TTC549 (cell line): Measurements from ENCODE around the gene PSMB9.
"Not testable (repeated sequence)": the region's sequence is repeated elsewhere in the genome, so short reads cannot be mapped to it uniquely, and the experiment has no call there.

Experiments used
- FAIRE-seq: peaks from 2 replicates; lab custom pipeline; 2012; peaks lifted over from hg19 to GRCh38; lab: Jason Lieb, UNC

The PSMB9 gene

DNA sequence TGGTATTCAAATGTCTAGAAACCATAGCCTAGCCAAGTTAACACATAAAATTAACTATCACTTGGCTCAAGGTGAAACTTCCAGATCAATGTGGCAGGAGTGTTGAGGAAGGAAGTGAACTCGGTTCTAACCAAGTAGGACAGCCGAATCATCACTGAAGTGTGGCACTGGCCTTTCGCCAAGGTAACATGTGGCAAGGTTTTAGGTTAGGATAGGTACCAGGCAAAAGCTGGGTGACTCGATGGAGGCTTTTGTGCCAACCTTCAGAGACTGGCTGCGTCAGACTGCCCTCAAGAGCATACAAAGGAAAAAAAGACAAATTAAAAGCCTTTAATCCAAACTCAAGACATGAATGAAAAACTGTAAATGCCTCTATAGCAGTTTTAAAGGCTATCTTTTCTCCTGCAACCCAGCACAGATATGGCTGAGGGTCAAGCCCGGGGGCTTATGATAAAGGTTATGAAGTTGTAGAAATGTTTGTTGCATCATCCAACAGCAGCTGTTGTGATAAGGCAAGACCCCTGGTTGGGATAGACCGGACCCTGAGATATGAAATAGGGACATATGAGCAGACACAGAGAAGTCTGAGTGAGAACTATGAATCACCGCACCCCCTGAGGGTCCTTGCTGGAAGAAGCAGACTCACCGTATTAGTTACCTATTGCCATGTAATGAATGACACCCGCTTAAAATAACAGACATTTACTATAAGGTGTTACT, 11.9 kb downstream of the PSMB9 start:
- FAIRE-seq: no peak

GRCh38 chr6:32867022-32867477, 13.1 kb downstream of the PSMB9 start:
- no peak for FAIRE-seq

DNA sequence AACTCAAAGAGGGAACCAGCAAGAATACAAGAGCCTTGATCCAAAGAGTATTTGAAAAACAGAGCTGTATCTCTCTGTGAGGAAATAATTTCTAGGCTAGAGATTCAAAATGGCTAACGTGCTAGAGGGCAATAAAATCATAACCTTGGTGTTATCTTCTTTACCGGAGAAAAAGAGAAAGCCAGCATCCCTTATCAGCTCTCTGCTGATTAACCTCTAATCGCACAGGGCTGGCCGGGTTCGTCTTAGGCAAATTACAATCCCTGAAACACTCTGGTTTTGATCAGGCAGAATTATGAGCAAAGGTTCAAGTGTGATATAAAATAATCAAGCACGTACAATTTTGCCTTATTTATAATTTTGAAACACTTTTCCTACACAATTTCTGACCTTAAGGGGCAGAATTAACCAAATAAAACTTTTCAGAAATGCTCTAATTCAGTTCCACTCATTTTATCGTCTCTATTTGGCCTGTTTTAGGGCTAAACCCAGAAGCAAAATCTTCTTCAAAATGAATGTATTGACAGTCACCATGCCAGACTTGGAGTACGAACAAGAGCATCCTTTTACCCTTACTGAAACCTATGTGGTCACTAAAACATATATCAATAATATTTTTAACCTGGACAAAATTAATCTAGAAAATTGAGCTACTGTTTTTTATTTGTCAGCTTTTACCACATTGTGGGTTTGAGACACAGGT, 13.7 kb downstream of the PSMB9 start:
- no peak for FAIRE-seq

DNA sequence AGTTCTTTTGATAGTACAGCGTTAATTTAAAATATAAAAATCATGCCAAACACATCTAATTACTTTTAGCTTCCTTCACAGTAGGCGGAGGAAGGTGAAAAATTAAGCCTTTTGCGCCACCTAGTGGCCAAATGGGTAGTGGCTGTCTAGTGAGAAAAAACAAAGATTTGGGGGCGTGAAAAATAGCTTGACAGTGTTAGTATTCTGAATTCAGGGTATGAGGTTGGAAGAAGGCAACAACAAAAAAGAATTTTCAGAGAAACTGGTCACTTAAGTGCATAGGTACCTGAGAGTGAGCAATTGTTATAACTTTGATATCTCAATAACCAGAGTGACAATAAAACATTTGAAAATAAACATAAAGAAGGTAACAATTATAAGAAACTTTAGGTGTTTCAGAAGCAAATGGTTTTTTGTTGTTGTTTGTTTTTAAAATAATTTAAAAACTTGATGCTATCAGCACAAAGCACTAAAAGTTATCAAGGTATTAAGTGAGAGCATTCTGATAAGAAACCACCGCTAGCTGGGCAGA, 14.3 kb downstream of the PSMB9 start:
- FAIRE-seq: peak; percentile 86

- not testable (repeated sequence) for FAIRE-seq
These were observed 20.0 kb downstream of the PSMB9 start for GRCh38 chr6:32873947-32874346.

DNA sequence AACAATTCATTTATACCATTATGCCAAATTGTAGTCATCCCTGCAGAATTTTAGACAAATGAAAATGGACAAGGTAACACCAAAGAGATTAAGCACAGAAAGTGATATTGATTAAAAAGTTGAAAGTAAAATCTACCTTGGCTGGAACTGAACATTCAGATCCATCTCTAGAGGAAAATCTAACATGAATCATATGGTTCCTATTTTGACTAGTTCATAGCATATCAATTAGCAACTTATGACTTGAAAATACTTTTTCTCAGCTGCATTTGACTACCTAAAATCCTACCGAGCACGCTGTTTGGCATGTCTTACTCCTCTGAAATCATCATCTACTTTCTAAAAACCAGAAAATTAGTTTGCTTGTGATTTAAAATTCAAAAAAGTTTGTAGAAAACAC, 22.6 kb downstream of the PSMB9 start:
- no peak for FAIRE-seq

- FAIRE-seq: no peak
These were observed 25.7 kb downstream of the PSMB9 start for GRCh38 chr6:32879691-32880090.

DNA sequence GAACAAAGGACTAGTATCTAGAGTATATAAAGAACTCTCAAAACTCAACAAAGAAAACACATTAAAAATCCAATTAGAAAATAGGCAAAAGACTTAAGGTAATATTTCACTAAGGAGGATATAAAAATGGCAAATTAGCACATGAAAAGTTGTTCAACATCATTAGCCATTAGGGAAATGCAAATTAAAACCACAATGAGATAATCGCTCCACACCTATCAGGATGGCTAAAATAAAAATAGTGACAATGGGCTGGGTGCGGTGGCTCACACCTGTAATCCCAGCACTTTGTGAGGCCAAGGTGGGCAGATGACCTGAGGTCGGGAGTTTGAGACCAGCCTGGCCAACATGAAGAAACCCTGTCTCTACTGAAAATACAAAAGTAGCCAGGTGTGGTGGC, 27.0 kb downstream of the PSMB9 start:
- FAIRE-seq: not testable (repeated sequence)

GRCh38 chr6:32882879-32883250, 28.9 kb downstream of the PSMB9 start:
- FAIRE-seq: no peak

- no peak for FAIRE-seq
These were observed 29.8 kb downstream of the PSMB9 start for GRCh38 chr6:32883789-32884188.

DNA sequence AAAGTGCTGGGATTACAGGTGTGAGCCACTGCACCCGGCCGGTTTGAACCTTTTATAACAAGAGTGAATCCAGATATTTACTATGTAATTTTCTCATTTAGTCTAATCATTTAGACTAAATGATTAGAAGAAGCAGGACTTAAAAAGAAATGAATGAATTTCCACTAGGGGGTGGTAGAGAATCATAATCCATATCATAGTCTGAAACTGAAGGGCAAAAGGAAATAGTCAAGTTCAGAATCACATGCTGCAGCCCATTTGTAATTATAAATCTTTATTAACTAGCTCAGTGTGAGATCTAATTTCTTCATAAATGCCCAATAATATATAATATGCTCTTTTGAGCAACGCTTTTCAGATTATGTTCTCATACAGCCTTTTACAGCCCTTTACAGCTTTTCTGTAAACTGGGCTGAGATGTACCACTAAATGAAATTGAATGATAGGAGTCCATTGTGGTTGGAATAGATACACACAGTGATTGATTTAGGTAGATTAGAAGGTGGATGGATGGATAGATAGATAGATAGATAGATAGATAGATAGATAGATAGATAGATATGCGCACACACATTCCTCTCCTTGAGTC, 31.8 kb downstream of the PSMB9 start:
- peak; percentile 85 for FAIRE-seq

DNA sequence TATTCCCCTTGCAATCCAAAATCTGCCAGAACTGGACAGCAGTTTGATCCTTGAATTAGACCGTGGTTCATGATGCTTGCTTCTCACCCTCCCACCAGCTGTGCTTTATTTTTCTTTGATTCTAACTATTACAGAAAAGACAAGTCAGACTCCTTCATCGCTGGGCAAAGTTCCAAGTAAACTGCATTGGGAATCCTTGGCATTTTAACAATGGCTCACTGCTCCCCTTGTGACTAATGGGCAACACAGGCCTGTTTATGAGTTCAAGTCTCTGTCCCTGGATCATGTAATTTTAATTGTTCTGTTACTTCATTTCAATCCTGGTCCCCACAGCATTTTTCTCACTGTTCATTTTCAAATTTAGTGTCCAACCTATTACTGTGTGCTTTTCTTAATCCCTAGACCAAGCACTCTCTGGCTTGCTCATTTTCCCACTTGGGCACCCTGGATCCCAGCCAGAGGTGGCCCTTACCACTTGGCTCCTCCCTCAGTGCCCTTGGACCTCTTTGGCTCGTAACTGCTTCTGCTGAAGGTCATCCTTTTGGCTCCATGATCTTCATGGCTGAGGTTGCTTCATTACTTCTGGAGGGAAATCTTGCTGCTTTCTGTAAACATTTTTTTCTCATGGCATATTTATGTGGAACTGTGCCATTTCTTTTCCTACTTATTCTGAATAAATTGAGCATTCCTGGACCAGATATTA, 32.8 kb downstream of the PSMB9 start:
- no peak for FAIRE-seq

GRCh38 chr6:32887616-32888015, 33.6 kb downstream of the PSMB9 start:
- FAIRE-seq: no peak

- no peak for FAIRE-seq
These were observed 34.6 kb downstream of the PSMB9 start for GRCh38 chr6:32888576-32888975.

GRCh38 chr6:32889533-32889932, 35.5 kb downstream of the PSMB9 start:
- FAIRE-seq: no peak

DNA sequence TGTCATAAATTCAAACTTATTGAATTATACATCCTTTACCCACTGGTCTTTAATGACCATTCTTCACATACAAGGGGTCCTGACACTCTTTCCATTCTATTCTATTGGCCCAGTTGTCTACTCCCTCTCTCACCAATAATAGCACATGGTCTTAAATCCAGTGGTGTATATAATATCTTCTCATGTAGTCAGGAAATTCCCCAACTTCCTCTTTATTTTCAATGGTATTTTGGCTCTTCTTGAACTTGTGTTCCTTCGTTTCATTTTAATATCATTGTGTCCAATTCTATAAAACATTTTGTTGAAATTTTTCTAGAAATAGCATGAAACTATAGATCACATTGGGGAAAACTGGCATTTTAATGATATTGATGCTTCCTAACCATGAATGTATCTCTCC, 36.8 kb downstream of the PSMB9 start:
- FAIRE-seq: no peak

DNA sequence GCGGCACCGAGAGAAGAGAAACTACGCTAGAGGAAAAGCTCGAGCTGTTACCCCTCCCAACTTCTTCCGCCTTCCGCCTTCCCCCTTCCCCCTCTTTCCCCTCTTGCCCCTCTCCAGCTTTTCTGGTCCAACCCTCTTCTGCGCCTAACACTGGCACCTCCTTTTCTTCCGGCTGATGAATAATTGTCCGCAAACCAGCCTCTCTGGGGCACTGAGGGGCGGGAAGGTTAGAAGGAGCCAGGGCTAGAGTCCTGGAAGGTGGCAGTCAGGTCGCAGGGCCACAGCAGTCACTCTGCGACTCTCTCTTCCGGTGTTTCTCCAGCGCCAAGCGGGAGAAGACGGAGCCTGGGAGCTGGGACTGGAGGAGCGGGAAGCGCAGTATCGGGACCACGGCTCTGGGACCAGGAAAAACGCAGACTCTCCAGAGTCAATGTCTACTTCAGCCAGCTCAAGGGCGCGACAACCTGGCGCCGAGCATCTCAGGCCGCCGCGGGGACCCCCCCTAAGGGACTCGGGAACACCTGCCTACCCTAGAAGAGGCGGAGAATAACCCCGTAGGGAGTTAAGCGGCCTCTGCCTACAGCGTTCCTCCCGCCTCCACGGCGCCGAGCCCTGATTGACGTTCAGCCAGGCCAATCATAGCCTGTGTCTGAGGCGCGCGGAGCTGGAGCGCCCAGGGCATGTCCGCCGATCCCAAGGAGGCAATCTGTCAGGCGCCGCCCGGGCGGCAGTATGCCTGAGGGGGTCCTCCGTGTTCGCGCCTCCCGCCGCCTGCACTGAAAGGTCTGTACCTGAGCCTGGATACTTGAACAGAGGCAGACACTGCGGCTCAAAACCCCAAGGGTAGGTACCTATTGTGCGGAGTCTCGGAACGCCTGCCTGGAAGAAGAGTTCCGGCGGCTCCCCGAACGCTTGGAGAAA, 40.4 kb downstream of the PSMB9 start:
- FAIRE-seq: no peak

- FAIRE-seq: no peak
These were observed 41.0 kb downstream of the PSMB9 start for GRCh38 chr6:32895006-32895345.

GRCh38 chr6:32903952-32904351, 50.0 kb downstream of the PSMB9 start:
- FAIRE-seq: no peak

DNA sequence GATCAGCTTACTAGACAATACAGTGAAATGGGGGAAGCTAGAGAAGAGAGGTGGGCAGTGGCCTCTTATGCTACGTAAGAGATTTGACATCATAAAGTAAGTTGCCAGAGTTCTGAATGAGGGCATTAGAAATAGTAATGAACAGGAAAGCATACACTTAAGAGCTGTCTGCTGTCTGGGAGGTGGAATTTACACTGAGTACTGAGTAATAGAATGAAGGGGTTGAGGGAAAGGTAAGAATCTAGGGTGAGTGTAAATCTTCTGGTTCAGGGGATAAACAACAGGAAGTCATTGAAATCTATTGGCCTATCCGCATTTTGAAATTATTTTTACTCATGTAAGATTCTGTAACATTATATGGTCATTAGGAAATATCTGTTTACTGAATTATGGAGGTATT, 51.1 kb downstream of the PSMB9 start:
- FAIRE-seq: no peak

- no peak for FAIRE-seq
These were observed 52.5 kb downstream of the PSMB9 start for GRCh38 chr6:32906539-32906938.

GRCh38 chr6:32908897-32909296, 54.9 kb downstream of the PSMB9 start:
- FAIRE-seq: no peak
